GM12878 (cell line): ENCODE measurements around the gene PLK5. TPM values are rescaled to one million over a fixed set of nuclear protein-coding genes. Genes with fewer than 3 reads are reported as not detected.

Experiments used
- ATAC-seq: fragments of 200-7000 bp; cut with Tn5 transposase; 3 replicates; pipeline ENCODE4 v1.9.1; 2020; ENCODE audit warnings: mild to moderate bottlenecking, moderate library complexity
- BruUV-seq: library from RNA; stranded (reverse); fragments of 400-500 nt; replicated peaks from 2 replicates; lab custom pipeline; 2021; lab: Mats Ljungman, UMichigan
- CTCF ChIA-PET: fragments of 300-600 bp; sonication (Branson Sonifier 250); formaldehyde crosslinking; extraction: SDS; loops from one replicate; lab custom pipeline; 2021; ENCODE audit warnings: inconsistent platforms; lab: Yijun Ruan, JAX
- POLR2A ChIA-PET: fragments of 350-600 bp; formaldehyde crosslinking; extraction: SDS; loops from one replicate; lab custom pipeline; 2021; ENCODE audit warnings: inconsistent platforms; lab: Charles Lee
- RAD21 ChIA-PET: fragments of 300-600 bp; sonication (Branson Sonifier 250); formaldehyde crosslinking; loops from one replicate; lab custom pipeline; 2023; ENCODE audit warnings: antibody characterized with exemption; ENCODE audit not compliant: unreplicated experiment; lab: Charles Lee
- SMC1A ChIA-PET: fragments of 300-600 bp; sonication (Branson Sonifier 250); formaldehyde crosslinking; loops from one replicate; lab custom pipeline; 2023; ENCODE audit not compliant: unreplicated experiment, uncharacterized antibody; lab: Charles Lee
- DNase-seq: peaks from one replicate; pipeline ENCODE4 v3.0.0-alpha.2; 2011; ENCODE audit warnings: low read depth, low spot score
- FAIRE-seq: peaks from 3 replicates; lab custom pipeline; 2011; peaks lifted over from hg19 to GRCh38; lab: Jason Lieb, UNC
- H2AFZ ChIP-seq: 2 replicates; pipeline ENCODE4 v1.6.0; 2011; ENCODE audit warnings: low read depth, low read length, control low read depth; ENCODE audit not compliant: control insufficient read depth
- H3K27ac ChIP-seq: 2 replicates; pipeline ENCODE4 v1.5.1; 2011; ENCODE audit warnings: control low read depth; ENCODE audit not compliant: control insufficient read depth, insufficient read depth
- H3K27me3 ChIP-seq, 2 experiments: replicated peaks in 1 of 2; 2 replicates each; pipeline versions ENCODE4 v1.6.0 to v1.6.1; 2011; ENCODE audit warnings: low read length in 1 of 2; ENCODE audit not compliant: control insufficient read depth in 2 of 2, insufficient read depth in 2 of 2
- H3K36me3 ChIP-seq, 2 experiments: 2 replicates each; pipeline ENCODE4 v1.5.1; 2011; ENCODE audit warnings: low read length in 1 of 2; ENCODE audit not compliant: control insufficient read depth in 2 of 2, insufficient read depth in 2 of 2
- H3K4me1 ChIP-seq: 2 replicates; pipeline ENCODE4 v1.6.1; 2011; ENCODE audit warnings: mild to moderate bottlenecking, low read length, moderate library complexity, mixed read lengths; ENCODE audit not compliant: control insufficient read depth, insufficient read depth
- H3K4me2 ChIP-seq: 2 replicates; pipeline ENCODE4 v1.6.0; 2011; ENCODE audit warnings: control low read depth; ENCODE audit not compliant: control insufficient read depth, insufficient read depth
- H3K4me3 ChIP-seq: fragments of 200-600 bp; sonication (generic); 2 replicates; pipeline ENCODE4 v1.5.1; 2016
- H3K79me2 ChIP-seq: 2 replicates; pipeline ENCODE4 v1.6.0; 2011; ENCODE audit warnings: low read length; ENCODE audit not compliant: control insufficient read depth, insufficient read depth
- H3K9ac ChIP-seq: 2 replicates; pipeline ENCODE4 v1.8.0; 2011; ENCODE audit warnings: low read length, control low read depth, mixed read lengths; ENCODE audit not compliant: control insufficient read depth, insufficient read depth
- H3K9me3 ChIP-seq: replicated peaks from 3 replicates; pipeline ENCODE4 v1.5.1; 2011; ENCODE audit warnings: mild to moderate bottlenecking, low read length; ENCODE audit not compliant: control insufficient read depth, insufficient read depth
- H4K20me1 ChIP-seq: 2 replicates; pipeline ENCODE4 v1.6.0; 2011; ENCODE audit not compliant: control insufficient read depth, insufficient read depth
- DPF2 ChIP-seq: fragments of 450-650 bp; IDR thresholded peaks from 2 replicates; pipeline ENCODE4 v1.6.1; 2017; ENCODE audit warnings: mild to moderate bottlenecking
- EGR1 ChIP-seq, 2 experiments: IDR thresholded peaks; 1 replicate in 1 of 2; 2 replicates in 1 of 2; pipeline ENCODE4 v1.6.1; 2011 to 2012; ENCODE audit warnings: low read depth in 2 of 2, low read length in 2 of 2, borderline replicate concordance in 1 of 2, mild to moderate bottlenecking in 1 of 2, moderate library complexity in 1 of 2
- ESRRA ChIP-seq: IDR thresholded peaks from 2 replicates; pipeline ENCODE4 v1.6.1; 2012; ENCODE audit warnings: mild to moderate bottlenecking, low read length, improper control_type of control experiment
- ETV6 ChIP-seq, 2 experiments: fragments of 450-650 bp in 1 of 2; IDR thresholded peaks in 1 of 2; conservative IDR thresholded peaks in 1 of 2; 2 replicates each; pipeline ENCODE4 v1.6.1; 2014; ENCODE audit warnings: antibody characterized with exemption in 1 of 2, borderline replicate concordance in 1 of 2, low read depth in 1 of 2, mild to moderate bottlenecking in 1 of 2, moderate library complexity in 1 of 2
- FOXM1 ChIP-seq: IDR thresholded peaks from 2 replicates; pipeline ENCODE4 v1.6.1; 2012; ENCODE audit warnings: low read depth, mild to moderate bottlenecking, inconsistent platforms, low read length, moderate library complexity
- HCFC1 ChIP-seq: fragments of 150-350 bp; IDR thresholded peaks from 2 replicates; pipeline ENCODE4 v1.6.1; 2014; ENCODE audit warnings: low read length
- IKZF1 ChIP-seq: fragments of 450-650 bp; conservative IDR thresholded peaks from 2 replicates; pipeline ENCODE4 v1.6.1; 2017; ENCODE audit warnings: antibody characterized with exemption, mild to moderate bottlenecking
- JUNB ChIP-seq: IDR thresholded peaks from 2 replicates; pipeline ENCODE4 v1.6.1; 2016; ENCODE audit warnings: antibody characterized with exemption, mild to moderate bottlenecking
- KDM1A ChIP-seq: fragments of 200-600 bp; sonication (generic); IDR thresholded peaks from 2 replicates; pipeline ENCODE4 v1.6.1; 2016; ENCODE audit warnings: borderline replicate concordance
- PAX8 ChIP-seq: fragments of 450-650 bp; IDR thresholded peaks from 2 replicates; pipeline ENCODE4 v1.6.1; 2017; ENCODE audit warnings: mild to moderate bottlenecking, moderate library complexity
- YY1 ChIP-seq: IDR thresholded peaks from 2 replicates; pipeline ENCODE4 v1.6.1; 2011; ENCODE audit warnings: low read depth, mild to moderate bottlenecking, low read length
- WGBS: methylation state at CpG from one replicate; pipeline ENCODE4 v1.1.6; 2016; ENCODE audit warnings: low lambda C conversion rate; ENCODE audit not compliant: insufficient replicate concordance, insufficient coverage; ENCODE audit errors: missing lambda C conversion rate; 5-methylcytosine and 5-hydroxymethylcytosine counted together
- in situ Hi-C: fragments of 300-500 bp; cut with MboI; formaldehyde crosslinking; loops from 9 replicates; pipeline ENCODE4 v1.14.3; 2018; ENCODE audit warnings: mixed read lengths
- intact Hi-C: fragments of 100-400 bp; cut with micrococcal nuclease; formaldehyde crosslinking; loops from one replicate; pipeline ENCODE4 v1.14.2; 2022; ENCODE audit not compliant: unreplicated experiment
- polyA plus RNA-seq, 11 experiments: library from polyadenylated mRNA; depleted of rRNA in 4 of 11; unstranded in 6 of 11; stranded (reverse) in 5 of 11; fragments of >200 nt; fragmentation: Nextera tagmentation in 4 of 11; fragmentation: Illumina TruSeq in 1 of 11; extraction: Ambion mirVana in 4 of 11; extraction: Trizol in 1 of 11; gene quantifications; 1 replicate in 1 of 11; 2 replicates in 10 of 11; pipeline versions ENCODE4 v1.2.1 to v1.2.3, GENCODE V29; 2011 to 2016; ENCODE audit warnings: inconsistent platforms in 2 of 11, missing spikeins in 2 of 11, low read depth in 1 of 11
- total RNA-seq, 4 experiments: library from RNA; depleted of rRNA in 3 of 4; stranded (reverse); fragments of >200 nt in 3 of 4; fragmentation: Illumina TruSeq in 1 of 4; extraction: Trizol in 1 of 4; gene quantifications; 2 replicates each; pipeline versions ENCODE4 v1.2.1 to v1.2.3, GENCODE V29; 2013 to 2021
- TF ChIP-seq, protein P1 (sequence below): IDR thresholded peaks from 2 replicates; pipeline ENCODE4 v1.6.1; 2012; ENCODE audit warnings: low read length, inconsistent platforms
- TF ChIP-seq, protein P2 (sequence below): fragments of 450-650 bp; IDR thresholded peaks from 2 replicates; pipeline ENCODE4 v1.6.1; 2017; ENCODE audit warnings: mild to moderate bottlenecking, low read depth, inconsistent platforms; ENCODE audit not compliant: poor library complexity, severe bottlenecking
- TF ChIP-seq, protein P3 (sequence below): fragments of 450-650 bp; IDR thresholded peaks from 2 replicates; pipeline ENCODE4 v1.6.1; 2017; ENCODE audit warnings: antibody characterized with exemption, mild to moderate bottlenecking, moderate library complexity

The PLK5 gene
- total and polyA plus RNA-seq, 10 of the 15 experiments (the other 5 are each of a cell fraction or from before 2014, with no cell fraction given) = 0.13 TPM; not detected in 9

DNA sequence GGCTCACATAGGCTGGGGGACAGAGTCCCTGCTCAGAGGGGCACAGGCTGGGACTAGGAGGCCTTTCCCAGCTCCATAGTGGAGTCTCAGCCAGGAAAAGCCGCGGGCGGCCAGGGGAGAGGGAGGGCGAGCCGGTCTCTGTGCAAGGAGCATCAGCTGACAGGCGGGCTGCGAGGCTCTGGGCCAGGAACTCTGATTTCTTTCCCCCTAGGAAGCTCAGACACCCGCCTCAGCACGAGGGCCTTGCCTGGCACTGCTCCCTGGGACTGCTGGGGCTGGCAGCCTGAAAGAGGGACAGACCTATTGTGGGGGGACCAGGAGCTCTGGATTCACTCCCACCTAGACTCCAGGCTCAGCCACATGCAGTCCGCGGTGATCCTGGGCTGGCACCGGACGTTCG is 2.2 kb upstream of the PLK5 start:
- no peak for TF ChIP-seq PAX8
- TF ChIP-seq IKZF1 = no peak
- no peak for TF ChIP-seq EGR1 (IDR thresholded peaks at IDR 0.05; ENCODE audit: borderline replicate concordance in 1 of 2, low read depth in 2 of 2, low read length in 2 of 2)
- no peak for TF ChIP-seq DPF2
- no peak for TF ChIP-seq FOXM1
- no peak for TF ChIP-seq YY1
- TF ChIP-seq, protein P1, sequence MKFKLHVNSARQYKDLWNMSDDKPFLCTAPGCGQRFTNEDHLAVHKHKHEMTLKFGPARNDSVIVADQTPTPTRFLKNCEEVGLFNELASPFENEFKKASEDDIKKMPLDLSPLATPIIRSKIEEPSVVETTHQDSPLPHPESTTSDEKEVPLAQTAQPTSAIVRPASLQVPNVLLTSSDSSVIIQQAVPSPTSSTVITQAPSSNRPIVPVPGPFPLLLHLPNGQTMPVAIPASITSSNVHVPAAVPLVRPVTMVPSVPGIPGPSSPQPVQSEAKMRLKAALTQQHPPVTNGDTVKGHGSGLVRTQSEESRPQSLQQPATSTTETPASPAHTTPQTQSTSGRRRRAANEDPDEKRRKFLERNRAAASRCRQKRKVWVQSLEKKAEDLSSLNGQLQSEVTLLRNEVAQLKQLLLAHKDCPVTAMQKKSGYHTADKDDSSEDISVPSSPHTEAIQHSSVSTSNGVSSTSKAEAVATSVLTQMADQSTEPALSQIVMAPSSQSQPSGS = no peak
- TF ChIP-seq ESRRA = no peak
- TF ChIP-seq HCFC1 = no peak
- TF ChIP-seq ETV6 (conservative IDR thresholded peaks at IDR 0.05 in 1 of 2, IDR thresholded peaks at IDR 0.05 in 1 of 2; ENCODE audit: borderline replicate concordance in 1 of 2, low read depth in 1 of 2) = no peak
- TF ChIP-seq, protein P2, sequence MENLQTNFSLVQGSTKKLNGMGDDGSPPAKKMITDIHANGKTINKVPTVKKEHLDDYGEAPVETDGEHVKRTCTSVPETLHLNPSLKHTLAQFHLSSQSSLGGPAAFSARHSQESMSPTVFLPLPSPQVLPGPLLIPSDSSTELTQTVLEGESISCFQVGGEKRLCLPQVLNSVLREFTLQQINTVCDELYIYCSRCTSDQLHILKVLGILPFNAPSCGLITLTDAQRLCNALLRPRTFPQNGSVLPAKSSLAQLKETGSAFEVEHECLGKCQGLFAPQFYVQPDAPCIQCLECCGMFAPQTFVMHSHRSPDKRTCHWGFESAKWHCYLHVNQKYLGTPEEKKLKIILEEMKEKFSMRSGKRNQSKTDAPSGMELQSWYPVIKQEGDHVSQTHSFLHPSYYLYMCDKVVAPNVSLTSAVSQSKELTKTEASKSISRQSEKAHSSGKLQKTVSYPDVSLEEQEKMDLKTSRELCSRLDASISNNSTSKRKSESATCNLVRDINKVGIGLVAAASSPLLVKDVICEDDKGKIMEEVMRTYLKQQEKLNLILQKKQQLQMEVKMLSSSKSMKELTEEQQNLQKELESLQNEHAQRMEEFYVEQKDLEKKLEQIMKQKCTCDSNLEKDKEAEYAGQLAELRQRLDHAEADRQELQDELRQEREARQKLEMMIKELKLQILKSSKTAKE = no peak
- no peak for TF ChIP-seq JUNB
- TF ChIP-seq KDM1A = no peak
- TF ChIP-seq, protein P3, sequence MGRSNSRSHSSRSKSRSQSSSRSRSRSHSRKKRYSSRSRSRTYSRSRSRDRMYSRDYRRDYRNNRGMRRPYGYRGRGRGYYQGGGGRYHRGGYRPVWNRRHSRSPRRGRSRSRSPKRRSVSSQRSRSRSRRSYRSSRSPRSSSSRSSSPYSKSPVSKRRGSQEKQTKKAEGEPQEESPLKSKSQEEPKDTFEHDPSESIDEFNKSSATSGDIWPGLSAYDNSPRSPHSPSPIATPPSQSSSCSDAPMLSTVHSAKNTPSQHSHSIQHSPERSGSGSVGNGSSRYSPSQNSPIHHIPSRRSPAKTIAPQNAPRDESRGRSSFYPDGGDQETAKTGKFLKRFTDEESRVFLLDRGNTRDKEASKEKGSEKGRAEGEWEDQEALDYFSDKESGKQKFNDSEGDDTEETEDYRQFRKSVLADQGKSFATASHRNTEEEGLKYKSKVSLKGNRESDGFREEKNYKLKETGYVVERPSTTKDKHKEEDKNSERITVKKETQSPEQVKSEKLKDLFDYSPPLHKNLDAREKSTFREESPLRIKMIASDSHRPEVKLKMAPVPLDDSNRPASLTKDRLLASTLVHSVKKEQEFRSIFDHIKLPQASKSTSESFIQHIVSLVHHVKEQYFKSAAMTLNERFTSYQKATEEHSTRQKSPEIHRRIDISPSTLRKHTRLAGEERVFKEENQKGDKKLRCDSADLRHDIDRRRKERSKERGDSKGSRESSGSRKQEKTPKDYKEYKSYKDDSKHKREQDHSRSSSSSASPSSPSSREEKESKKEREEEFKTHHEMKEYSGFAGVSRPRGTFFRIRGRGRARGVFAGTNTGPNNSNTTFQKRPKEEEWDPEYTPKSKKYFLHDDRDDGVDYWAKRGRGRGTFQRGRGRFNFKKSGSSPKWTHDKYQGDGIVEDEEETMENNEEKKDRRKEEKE = no peak
- CTCF ChIA-PET = interaction anchor here (1.0 kb wide), 1 partner anchor 24 kb away, joined by 3 read pairs; no protein-coding TSS in a partner anchor
- Histone ChIP-seq H3K9me3 (no peaks in the 10 kb centered on the region), H2AFZ (no peak overlapping the region), H4K20me1 (no peaks in the 10 kb centered on the region), H3K9ac (no peak overlapping the region), H3K4me1 (no peaks in the 10 kb centered on the region), H3K27me3 (peaks cover 0 to 2% of the 10 kb centered on the region in 2 experiments; a peak in 3 of 4 replicates), H3K4me2 (no peak overlapping the region), H3K4me3 (no peak overlapping the region), H3K27ac (no peak overlapping the region), H3K36me3 (no peaks in the 10 kb centered on the region), H3K79me2 (no peaks in the 10 kb centered on the region)
- POLR2A ChIA-PET = no interaction called here
- RAD21 ChIA-PET = no interaction called here
- SMC1A ChIA-PET = no interaction called here
- WGBS = 60% methylated on average over 14 of the region's 14 CpGs
- DNase-seq (no peak), FAIRE-seq (no peak), ATAC-seq (no peak)
- in situ Hi-C loops (no loop called here), intact Hi-C loops (no loop called here)
- no TSS peak for BruUV-seq
